T-helper 1 cell treated with Interleukin-12 subunit alpha and Interleukin-12 subunit beta and Interleukin-4 antibody, amounts not matched to agents 30 ng/mL and 1 ng/mL, for 36 hours (primary cell): ENCODE measurements around the gene PPIL4. TPM values are rescaled to one million over a fixed set of nuclear protein-coding genes. Genes with fewer than 3 reads are reported as not detected.
"Not testable (repeated sequence)": the region's sequence is repeated elsewhere in the genome, so short reads cannot be mapped to it uniquely, and the experiment has no call there.

ENCODE experiments used
- intact Hi-C: fragments of 100-400 bp; cut with micrococcal nuclease; formaldehyde crosslinking; loops from one replicate; pipeline ENCODE4 v1.15.1; 2024
- total RNA-seq: library from RNA; stranded (reverse); gene quantifications from 2 replicates; pipeline ENCODE4 v1.2.3, GENCODE V29; 2022

Gene PPIL4
- total RNA-seq, 1 donor from 2014 or later: 21.2 TPM

GRCh38 chr6:149464411-149464810, 81.4 kb downstream of the PPIL4 start:
- intact Hi-C loops: no loop called here

- intact Hi-C loops: no loop called here
These were observed 82.1 kb downstream of the PPIL4 start for GRCh38 chr6:149463781-149464180.

- intact Hi-C loops: not testable (repeated sequence)
These were observed 83.1 kb downstream of the PPIL4 start for GRCh38 chr6:149462712-149463111.

GRCh38 chr6:149461670-149462069, 84.2 kb downstream of the PPIL4 start:
- intact Hi-C loops: no loop called here

DNA sequence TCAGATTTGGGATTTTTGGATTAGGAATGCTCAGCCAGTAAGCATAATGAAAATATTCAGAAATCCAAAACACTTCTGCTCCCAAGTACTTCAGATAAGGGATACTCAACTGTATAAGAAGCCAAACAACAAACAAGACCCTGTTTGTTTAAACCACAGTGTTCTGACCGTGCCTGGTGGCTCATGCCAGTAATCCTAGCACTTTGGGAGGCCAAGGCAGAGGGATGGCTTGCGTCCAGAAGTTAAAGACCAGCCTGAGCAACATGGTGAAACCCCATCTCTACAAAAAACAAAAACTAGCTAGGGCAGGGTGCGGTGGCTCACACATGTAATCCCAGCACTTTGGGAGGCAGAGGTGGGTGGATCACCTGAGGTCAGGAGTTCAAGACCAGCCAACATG, 85.6 kb downstream of the PPIL4 start:
- intact Hi-C loops: not testable (repeated sequence)

DNA sequence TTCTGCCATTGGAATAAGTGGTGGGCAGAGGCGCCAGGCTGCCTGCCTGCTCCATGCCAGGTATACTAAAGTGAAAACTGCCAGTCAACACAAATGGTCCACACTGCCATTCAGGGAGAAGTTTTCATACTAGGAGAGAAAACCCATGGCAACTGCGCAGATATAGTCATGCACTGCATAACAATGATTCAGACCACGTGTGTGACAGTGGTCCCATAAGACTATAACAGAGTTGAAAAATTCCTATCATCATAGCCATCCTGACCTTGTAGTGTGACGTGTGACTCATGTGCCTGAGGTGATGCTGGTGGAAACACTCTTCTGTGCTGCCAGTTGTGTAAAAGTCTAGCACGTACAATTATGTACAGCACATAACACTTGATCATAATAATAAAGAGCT, 86.1 kb downstream of the PPIL4 start:
- intact Hi-C loops: no loop called here

DNA sequence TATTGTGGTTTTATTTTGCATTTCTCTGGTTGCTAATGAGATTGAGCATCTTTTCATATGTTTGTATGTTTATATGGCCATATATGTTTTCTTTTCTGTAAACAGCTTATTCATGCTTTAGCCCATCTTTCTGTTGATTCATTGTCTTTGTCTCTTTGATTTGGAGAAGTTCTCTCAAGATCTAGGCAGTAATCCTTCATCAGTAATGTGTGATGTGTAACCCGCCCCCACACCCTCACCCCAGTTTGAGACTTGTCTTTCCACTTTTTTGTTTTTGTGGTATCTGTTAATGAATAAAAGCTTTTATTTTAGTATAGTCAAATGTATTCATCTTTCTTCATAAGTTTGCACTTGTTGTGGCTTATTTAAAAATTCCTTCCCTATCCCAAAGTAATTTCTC, 87.0 kb downstream of the PPIL4 start:
- intact Hi-C loops: no loop called here

GRCh38 chr6:149458196-149458595, 87.6 kb downstream of the PPIL4 start:
- intact Hi-C loops: no loop called here

DNA sequence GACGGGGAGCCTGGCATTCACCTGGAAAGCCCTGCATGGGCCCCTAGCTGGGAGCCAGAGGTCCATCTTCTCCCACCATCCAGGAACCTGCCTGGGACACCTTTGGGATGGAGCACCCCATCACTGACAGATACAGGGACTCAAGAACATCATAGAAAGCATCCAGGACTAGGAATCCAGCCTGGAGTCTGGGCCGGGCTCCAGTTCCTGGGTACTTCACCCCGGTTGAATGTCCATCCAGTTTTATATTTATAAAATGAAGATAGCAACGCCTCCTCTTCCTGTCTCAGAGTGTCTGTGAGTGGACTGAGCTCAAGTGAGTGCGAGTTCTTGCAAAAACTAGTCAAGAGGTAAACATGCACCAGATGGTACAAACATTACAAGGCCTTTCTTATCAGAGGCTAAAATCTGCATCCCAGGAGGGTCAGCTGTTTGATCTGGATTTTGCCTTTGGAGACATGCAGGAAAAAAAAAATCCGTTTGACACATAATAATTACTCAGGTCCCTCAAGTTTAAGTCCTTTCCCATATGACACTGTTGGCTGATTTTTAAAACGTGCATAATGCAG, 88.4 kb downstream of the PPIL4 start:
- intact Hi-C loops: no loop called here

GRCh38 chr6:149456311-149457021, 89.4 kb downstream of the PPIL4 start:
- intact Hi-C loops: no loop called here

GRCh38 chr6:149455031-149455732, 90.7 kb downstream of the PPIL4 start:
- intact Hi-C loops: no loop called here

Other genes starting within 250 kb of the PPIL4 start
- gene TAB2, start 228.3 kb downstream of the PPIL4 start, total RNA-seq: 261 and 266 TPM in 2 replicates
- 17.3 and 18.7 TPM in 2 replicates for gene SUMO4, start 145.8 kb downstream of the PPIL4 start, total RNA-seq
- 43.7 and 44.7 TPM in 2 replicates for gene ZC3H12D, start 61.0 kb downstream of the PPIL4 start, total RNA-seq
- 17.3 and 18.0 TPM in 2 replicates for gene GINM1, start 20.3 kb upstream of the PPIL4 start, total RNA-seq
- 22.2 and 22.4 TPM in 2 replicates for gene KATNA1, start 102.7 kb upstream of the PPIL4 start, total RNA-seq
- 41.6 and 43.5 TPM in 2 replicates for gene LATS1, start 172.1 kb upstream of the PPIL4 start, total RNA-seq
- 68.3 and 70.4 TPM in 2 replicates for gene NUP43, start 200.5 kb upstream of the PPIL4 start, total RNA-seq
- 74.5 and 85.9 TPM in 2 replicates for gene PCMT1, start 203.7 kb upstream of the PPIL4 start, total RNA-seq